OCI-LY1 (cell line): ENCODE measurements around the gene CHMP6.

Experiments used
- EZH2 ChIP-seq: fragments of 200-600 bp; sonication (generic), shearing (Covaris generic); IDR thresholded peaks from 2 replicates; pipeline ENCODE4 v1.8.0; 2017; ENCODE audit warnings: borderline replicate concordance, mixed run types, mild to moderate bottlenecking, antibody characterized with exemption, low read length, moderate library complexity, mixed read lengths
- TF ChIP-seq, protein P1 (sequence below): fragments of 200-600 bp; sonication (generic), shearing (Covaris generic); IDR thresholded peaks from 2 replicates; pipeline ENCODE4 v1.5.1; 2017; ENCODE audit warnings: mild to moderate bottlenecking, antibody characterized with exemption, low read length, moderate library complexity, mixed read lengths

DNA sequence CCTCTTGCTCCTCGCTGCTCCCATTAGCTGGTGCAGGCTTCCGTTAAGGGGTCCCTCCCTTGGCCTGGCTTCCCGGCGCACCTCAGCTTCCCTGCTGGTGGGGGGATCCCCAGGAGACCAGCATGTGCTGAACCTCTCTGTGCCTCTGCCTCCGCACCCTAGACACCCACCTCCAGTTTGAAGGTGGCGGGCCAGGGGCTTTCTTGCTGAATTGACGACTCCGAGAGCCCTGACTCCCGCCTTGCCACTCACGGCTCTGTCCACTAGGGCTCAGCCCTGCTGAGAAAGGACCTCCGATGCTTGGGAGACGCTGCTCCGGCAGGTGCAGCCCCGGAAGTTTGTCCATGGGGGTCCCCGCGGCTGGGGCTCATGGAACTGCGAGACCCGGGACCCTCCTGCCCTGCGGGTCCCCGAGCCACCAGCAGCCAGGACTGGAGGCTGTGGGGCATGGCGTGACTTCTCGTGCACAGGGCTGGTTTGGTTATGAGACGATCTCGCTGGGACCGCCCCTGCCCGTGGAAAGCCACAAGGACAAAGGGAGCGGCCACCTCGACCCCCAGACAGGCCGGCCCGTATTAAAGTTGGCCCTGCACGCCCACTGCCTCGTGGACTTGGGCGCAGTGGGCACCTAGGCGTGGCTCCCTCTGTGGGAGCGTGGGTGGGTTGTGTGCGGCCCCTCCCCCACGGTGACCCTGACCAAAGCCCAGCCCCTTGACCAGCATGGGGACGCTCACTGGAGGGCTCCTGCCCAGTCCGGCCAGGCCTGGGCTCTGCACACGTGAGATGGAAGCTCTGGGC is 8.1 kb downstream of the CHMP6 start:
- TF ChIP-seq, protein P1, sequence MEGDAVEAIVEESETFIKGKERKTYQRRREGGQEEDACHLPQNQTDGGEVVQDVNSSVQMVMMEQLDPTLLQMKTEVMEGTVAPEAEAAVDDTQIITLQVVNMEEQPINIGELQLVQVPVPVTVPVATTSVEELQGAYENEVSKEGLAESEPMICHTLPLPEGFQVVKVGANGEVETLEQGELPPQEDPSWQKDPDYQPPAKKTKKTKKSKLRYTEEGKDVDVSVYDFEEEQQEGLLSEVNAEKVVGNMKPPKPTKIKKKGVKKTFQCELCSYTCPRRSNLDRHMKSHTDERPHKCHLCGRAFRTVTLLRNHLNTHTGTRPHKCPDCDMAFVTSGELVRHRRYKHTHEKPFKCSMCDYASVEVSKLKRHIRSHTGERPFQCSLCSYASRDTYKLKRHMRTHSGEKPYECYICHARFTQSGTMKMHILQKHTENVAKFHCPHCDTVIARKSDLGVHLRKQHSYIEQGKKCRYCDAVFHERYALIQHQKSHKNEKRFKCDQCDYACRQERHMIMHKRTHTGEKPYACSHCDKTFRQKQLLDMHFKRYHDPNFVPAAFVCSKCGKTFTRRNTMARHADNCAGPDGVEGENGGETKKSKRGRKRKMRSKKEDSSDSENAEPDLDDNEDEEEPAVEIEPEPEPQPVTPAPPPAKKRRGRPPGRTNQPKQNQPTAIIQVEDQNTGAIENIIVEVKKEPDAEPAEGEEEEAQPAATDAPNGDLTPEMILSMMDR = no peak
- no peak for TF ChIP-seq EZH2
